Testis (tissue), 3 donors: Measurements from ENCODE around the gene HOXA6. TPM values are rescaled to one million over a fixed set of nuclear protein-coding genes. Genes with fewer than 3 reads are reported as not detected.
A peak's percentile ranks its signal among the peaks of the same experiment; 100 is the strongest.

ENCODE experiments used
- DNase-seq: peaks from one replicate; pipeline ENCODE4 v3.0.0-alpha.2; 2019
- H3K27ac ChIP-seq, 2 donors: fragments of 200-600 bp; sonication (generic); one replicate each; pipeline ENCODE4 v1.5.1; 2019
- H3K27me3 ChIP-seq: fragments of 200-600 bp; sonication (generic); one replicate; pipeline ENCODE4 v1.5.1; 2019
- H3K36me3 ChIP-seq: fragments of 200-600 bp; sonication (generic); one replicate; pipeline ENCODE4 v1.5.1; 2017; ENCODE audit warnings: low read depth; ENCODE audit errors: missing control alignments
- H3K4me1 ChIP-seq: fragments of 200-600 bp; sonication (generic); one replicate; pipeline ENCODE4 v1.5.1; 2019
- H3K4me3 ChIP-seq, 2 donors: fragments of 200-600 bp; sonication (generic); one replicate each; pipeline ENCODE4 v1.5.1; 2017 to 2019
- H3K9me3 ChIP-seq: fragments of 200-600 bp; sonication (generic); one replicate; pipeline ENCODE4 v1.5.1; 2017
- CTCF ChIP-seq, 3 experiments: fragments of 450-650 bp in 2 of 3; fragments of 200-600 bp in 1 of 3; sonication (generic) in 1 of 3; IDR thresholded peaks; one replicate each; pipeline ENCODE4 v1.5.1; 2016 to 2019; ENCODE audit warnings: antibody characterized with exemption in 3 of 3, mild to moderate bottlenecking in 2 of 3, moderate library complexity in 1 of 3
- POLR2A ChIP-seq: fragments of 450-650 bp; IDR thresholded peaks from one replicate; pipeline ENCODE4 v1.6.1; 2017; ENCODE audit warnings: antibody characterized with exemption, mild to moderate bottlenecking, moderate library complexity
- WGBS, 2 donors: methylation state at CpG; one replicate each; pipeline ENCODE4 v1.1.5; 2018; 5-methylcytosine and 5-hydroxymethylcytosine counted together
- intact Hi-C: fragments of 100-400 bp; cut with DNase I; formaldehyde crosslinking; loops from one replicate; pipeline ENCODE4 v1.15.1; 2023; ENCODE audit warnings: low total_unique reads
- polyA plus RNA-seq: library from polyadenylated mRNA; stranded (reverse); fragments of 350-450 nt; fragmentation: Illumina TruSeq; extraction: RNeasy Lipid Tissue Mini Kit (QIAGEN cat#74804); gene quantifications from one replicate; pipeline ENCODE4 v1.2.3, GENCODE V29; 2014; ENCODE audit warnings: low read depth, low replicate concordance; ENCODE audit not compliant: insufficient read depth
- total RNA-seq, 2 donors: library from RNA; depleted of rRNA; stranded (reverse); fragments of >200 nt; gene quantifications; one replicate each; pipeline ENCODE4 v1.2.3, GENCODE V29; 2016

The HOXA6 gene
- total and polyA plus RNA-seq, 3 donors from 2014 or later, result 0.37 TPM; not detected in 2

- Histone ChIP-seq H3K9me3 (no peaks in the 10 kb centered on the region), H3K27me3 (no peaks in the 10 kb centered on the region), H3K4me1 (no peaks in the 10 kb centered on the region), H3K4me3 (peak within 1 kb of the TSS; percentile 57 to 75), H3K27ac (no peak within 1 kb of the TSS), H3K36me3 (no peaks in the 10 kb centered on the region)
- peak; percentile 88 for DNase-seq
- intact Hi-C loops, result no loop called here
- WGBS, 2 donors, result 5 to 7% methylated on average over 15 to 66 of the region's 67 CpGs
- no peak for TF ChIP-seq POLR2A
These were observed 16.8 kb downstream of the HOXA6 start, which contains the start of gene HOXA4 for GRCh38 chr7:27130540-27131389. TSS of gene HOXA4 (minus strand) at chr7:27130757. CDS start at chr7:27130733, 24 bp downstream.

- DNase-seq, result peak; percentile 14
- intact Hi-C loops, result no loop called here
- 6 to 20% methylated on average over 10 to 46 of the region's 72 CpGs for WGBS, 2 donors
- TF ChIP-seq POLR2A (no peak), CTCF (IDR thresholded peaks at IDR 0.05) (no peak)
- H3K27me3 ChIP-seq, result no peaks in the 10 kb centered on the region
- no peaks in the 10 kb centered on the region for H3K9me3 ChIP-seq
- H3K27ac ChIP-seq, result no peak overlapping the region
- H3K4me1 ChIP-seq, result no peaks in the 10 kb centered on the region
- H3K36me3 ChIP-seq, result no peaks in the 10 kb centered on the region
- peak overlapping the region; percentile 57 to 75 for H3K4me3 ChIP-seq
These were observed 17.6 kb downstream of the HOXA6 start for GRCh38 chr7:27129729-27130539.

- peak overlapping the region in 1 of 2 donors; percentile 45 for H3K4me3 ChIP-seq
- no peaks in the 10 kb centered on the region for H3K27me3 ChIP-seq
- TF ChIP-seq POLR2A (no peak), CTCF (IDR thresholded peaks at IDR 0.05) (no peak)
- 29 to 34% methylated on average over 23 to 28 of the region's 28 CpGs for WGBS, 2 donors
- intact Hi-C loops, result no loop called here
- H3K9me3 ChIP-seq, result no peaks in the 10 kb centered on the region
- H3K4me1 ChIP-seq, result no peaks in the 10 kb centered on the region
- H3K36me3 ChIP-seq, result no peaks in the 10 kb centered on the region
- no peak overlapping the region for H3K27ac ChIP-seq
- DNase-seq, result no peak
These were observed 18.5 kb downstream of the HOXA6 start for GRCh38 chr7:27128776-27129728.

GRCh38 chr7:27128034-27128433 is 19.5 kb downstream of the HOXA6 start:
- Histone ChIP-seq H3K4me3 (no peak overlapping the region), H3K4me1 (no peaks in the 10 kb centered on the region), H3K27me3 (no peaks in the 10 kb centered on the region), H3K9me3 (no peaks in the 10 kb centered on the region), H3K36me3 (no peaks in the 10 kb centered on the region), H3K27ac (no peak overlapping the region)
- no peak for DNase-seq
- WGBS, 2 donors, result 47 to 57% methylated on average over 2 of the region's 2 CpGs
- intact Hi-C loops, result no loop called here
- no peak for TF ChIP-seq CTCF (IDR thresholded peaks at IDR 0.05)
- TF ChIP-seq POLR2A, result no peak
